Omental fat pad (tissue), 4 donors: Measurements from ENCODE around the gene GATA3. TPM values are rescaled to one million over a fixed set of nuclear protein-coding genes. Genes with fewer than 3 reads are reported as not detected.

ENCODE experiments used
- ATAC-seq: fragments of 150-250 bp; one replicate; pipeline ENCODE4 v1.9.1; 2016; ENCODE audit warnings: mild to moderate bottlenecking, moderate library complexity; ENCODE audit not compliant: low FRiP score
- DNase-seq: peaks from one replicate; pipeline ENCODE4 v3.0.0-alpha.2; 2019; ENCODE audit warnings: low spot score
- CTCF ChIP-seq, 3 donors: fragments of 450-650 bp; IDR thresholded peaks; one replicate each; pipeline ENCODE4 v1.5.1; 2016 to 2017; ENCODE audit warnings: antibody characterized with exemption in 3 of 3, mild to moderate bottlenecking in 3 of 3, moderate library complexity in 2 of 3
- total RNA-seq, 4 donors: library from RNA; depleted of rRNA; stranded (reverse); fragments of >200 nt; gene quantifications; one replicate each; pipeline ENCODE4 v1.1.0, GENCODE V29; 2016

GATA3 gene
- total RNA-seq, 4 donors from 2014 or later: 0.28 to 3.1 (median 1.3) TPM

GRCh38 chr10:8104005-8104404 lies 49.5 kb downstream of the GATA3 start:
- ATAC-seq: no peak
- DNase-seq: no peak
- no peak for TF ChIP-seq CTCF (IDR thresholded peaks at IDR 0.05)

GRCh38 chr10:8104721-8105120 lies 50.2 kb downstream of the GATA3 start:
- TF ChIP-seq CTCF (IDR thresholded peaks at IDR 0.05): no peak
- no peak for ATAC-seq
- DNase-seq: no peak

GRCh38 chr10:8105932-8106331 lies 51.4 kb downstream of the GATA3 start:
- no peak for ATAC-seq
- TF ChIP-seq CTCF (IDR thresholded peaks at IDR 0.05): no peak
- DNase-seq: no peak

GRCh38 chr10:8112230-8112905 lies 57.9 kb downstream of the GATA3 start:
- ATAC-seq (no peak), DNase-seq (no peak)
- TF ChIP-seq CTCF (IDR thresholded peaks at IDR 0.05): no peak

GRCh38 chr10:8112942-8113442 lies 58.5 kb downstream of the GATA3 start:
- no peak for ATAC-seq
- no peak for TF ChIP-seq CTCF (IDR thresholded peaks at IDR 0.05)
- DNase-seq: no peak

GRCh38 chr10:8113616-8114015 lies 59.1 kb downstream of the GATA3 start:
- no peak for TF ChIP-seq CTCF (IDR thresholded peaks at IDR 0.05)
- DNase-seq (no peak), ATAC-seq (no peak)
